ENCODE data around the gene PDCD7.
"Not testable (repeated sequence)": the region's sequence is repeated elsewhere in the genome, so short reads cannot be mapped to it uniquely, and the experiment has no call there.

The PDCD7 gene

DNA sequence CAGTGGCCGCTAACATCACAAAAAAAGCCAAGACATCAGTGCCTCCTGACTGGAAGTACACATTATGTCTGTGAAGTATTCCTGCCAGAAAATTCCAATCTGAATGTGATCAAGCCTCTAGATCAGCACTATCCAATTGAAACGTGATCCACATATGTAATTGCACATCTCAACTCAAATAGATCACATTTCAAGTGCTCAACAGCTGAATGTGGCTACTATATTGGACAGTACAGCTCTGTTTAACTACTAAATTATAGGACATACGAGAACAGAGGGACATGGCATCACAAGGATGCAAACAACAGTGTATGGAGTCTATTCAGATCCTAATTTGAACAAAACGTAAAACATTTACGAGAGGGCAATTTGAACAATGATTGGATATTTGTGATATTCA, 18.1 kb downstream of the PDCD7 start:
- DNase-seq, result no peak

DNA sequence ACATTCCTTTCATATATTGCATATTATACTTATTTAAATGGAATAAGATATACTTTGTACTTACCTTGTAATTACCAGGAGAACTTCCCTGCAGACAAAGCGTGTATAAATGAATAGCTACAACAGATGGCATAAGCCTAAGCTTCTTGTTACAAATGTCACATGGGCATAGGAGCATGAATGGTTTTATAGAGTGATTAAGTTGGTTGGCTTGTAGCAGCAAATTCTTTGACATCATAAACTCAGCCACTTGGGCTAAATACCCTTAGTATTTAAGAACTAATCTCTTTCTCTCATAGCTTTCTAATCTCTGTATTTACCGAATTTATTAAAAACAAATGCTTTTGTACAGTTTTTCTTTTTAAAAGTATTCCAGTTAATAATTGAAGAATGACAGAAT, 18.5 kb downstream of the PDCD7 start, which contains the start of gene UBAP1L:
Gene UBAP1L, minus strand, starts transcription at position 115 of the 400 bp plus-strand sequence. CDS start 8,985 bp downstream, outside the sequence.
- no peak for DNase-seq

DNA sequence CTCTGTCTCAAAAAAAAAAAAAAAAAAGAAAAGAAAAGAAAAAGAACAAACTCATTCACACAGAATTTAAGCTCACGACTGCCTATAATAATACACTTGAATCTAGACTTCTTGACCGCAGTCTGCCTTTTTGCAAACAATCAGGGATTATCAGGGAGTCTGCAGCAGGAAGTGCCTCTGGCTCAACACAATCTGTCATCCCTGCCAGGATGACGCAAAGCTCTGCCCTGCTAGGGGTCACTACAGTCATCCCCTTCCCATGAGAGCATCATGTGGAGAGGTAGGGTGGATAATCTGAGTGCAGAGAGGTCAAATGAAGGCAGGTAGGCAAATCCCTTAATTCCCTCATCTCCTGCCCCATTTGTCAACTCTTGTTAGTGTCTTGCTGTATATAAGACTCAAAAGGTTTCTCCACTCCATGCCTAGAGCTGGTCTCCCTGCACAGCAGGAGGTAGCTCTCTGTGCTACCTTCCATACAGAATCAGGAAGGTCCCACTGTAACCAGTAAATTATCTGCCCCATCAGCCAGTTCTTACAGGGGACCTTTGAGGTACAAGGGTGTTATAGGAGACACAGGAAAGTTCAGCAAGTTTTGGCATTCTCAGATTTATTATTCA, 22.8 kb downstream of the PDCD7 start:
- no peak for DNase-seq

DNA sequence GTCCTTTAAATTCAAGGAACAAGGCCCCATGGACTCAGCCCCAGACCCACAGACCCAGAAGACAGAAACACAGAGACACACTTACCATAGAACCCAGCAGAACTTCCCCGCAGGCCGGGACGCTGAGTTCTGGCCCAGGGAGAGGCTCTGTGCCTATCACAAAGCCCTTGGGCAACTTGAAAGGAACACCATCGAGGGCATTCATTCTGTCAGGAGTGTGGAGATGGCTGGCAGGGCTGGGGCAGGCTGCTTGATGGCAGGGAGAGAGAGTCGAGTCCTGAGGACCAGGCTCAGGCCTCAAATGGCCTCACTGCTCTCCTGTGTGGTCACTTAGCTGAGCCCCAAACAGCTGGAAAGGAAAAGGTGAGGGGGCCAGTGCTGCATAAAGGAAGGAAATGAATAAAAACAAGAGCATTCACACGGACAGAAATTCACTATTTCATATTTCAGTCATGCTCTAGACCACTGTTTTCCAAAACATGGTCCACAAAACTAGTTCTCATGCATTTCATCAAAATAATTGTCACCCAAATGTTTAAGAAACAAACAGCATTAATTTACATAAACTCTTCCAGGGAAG, 27.5 kb downstream of the PDCD7 start:
- DNase-seq, result no peak

DNA sequence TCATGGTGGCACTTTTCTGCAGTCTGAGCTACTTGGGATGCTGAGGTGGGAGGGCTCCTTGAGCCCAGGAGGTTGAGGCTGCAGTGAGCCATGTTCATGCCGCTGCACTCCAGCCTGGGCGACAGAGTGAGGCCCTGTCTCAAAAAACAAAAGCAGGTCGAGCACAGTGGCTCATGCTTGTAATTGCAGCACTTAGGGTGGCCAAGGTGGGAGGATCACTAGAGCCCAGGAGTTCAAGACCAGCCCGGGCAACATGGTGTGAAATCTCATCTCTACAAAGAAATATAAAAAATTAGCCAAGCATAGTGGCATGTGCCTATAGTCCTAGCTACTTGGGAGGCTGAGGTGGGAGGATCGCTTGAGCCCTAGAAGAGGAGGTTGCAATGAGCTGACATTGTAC, 28.6 kb downstream of the PDCD7 start:
- no peak for DNase-seq

DNA sequence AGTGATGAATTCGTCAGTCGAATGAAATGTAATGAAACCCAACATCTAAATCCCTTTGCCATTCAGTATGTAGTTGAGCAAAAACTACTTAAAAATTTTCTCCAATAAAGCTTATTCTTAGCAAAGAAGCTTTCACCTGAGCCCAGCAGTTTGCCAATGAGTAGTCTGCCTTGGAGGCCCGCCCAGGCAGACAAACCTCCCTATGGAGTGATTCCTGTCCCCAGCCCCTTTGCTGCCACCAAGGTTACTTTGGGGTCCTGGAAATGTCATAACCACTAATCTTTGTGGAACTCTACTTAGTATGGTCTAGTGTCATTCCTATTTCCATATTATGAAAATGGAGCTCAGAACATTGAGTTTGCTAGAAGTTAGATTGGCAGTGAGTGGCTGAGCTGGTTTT, 30.7 kb downstream of the PDCD7 start:
- DNase-seq, result no peak

DNA sequence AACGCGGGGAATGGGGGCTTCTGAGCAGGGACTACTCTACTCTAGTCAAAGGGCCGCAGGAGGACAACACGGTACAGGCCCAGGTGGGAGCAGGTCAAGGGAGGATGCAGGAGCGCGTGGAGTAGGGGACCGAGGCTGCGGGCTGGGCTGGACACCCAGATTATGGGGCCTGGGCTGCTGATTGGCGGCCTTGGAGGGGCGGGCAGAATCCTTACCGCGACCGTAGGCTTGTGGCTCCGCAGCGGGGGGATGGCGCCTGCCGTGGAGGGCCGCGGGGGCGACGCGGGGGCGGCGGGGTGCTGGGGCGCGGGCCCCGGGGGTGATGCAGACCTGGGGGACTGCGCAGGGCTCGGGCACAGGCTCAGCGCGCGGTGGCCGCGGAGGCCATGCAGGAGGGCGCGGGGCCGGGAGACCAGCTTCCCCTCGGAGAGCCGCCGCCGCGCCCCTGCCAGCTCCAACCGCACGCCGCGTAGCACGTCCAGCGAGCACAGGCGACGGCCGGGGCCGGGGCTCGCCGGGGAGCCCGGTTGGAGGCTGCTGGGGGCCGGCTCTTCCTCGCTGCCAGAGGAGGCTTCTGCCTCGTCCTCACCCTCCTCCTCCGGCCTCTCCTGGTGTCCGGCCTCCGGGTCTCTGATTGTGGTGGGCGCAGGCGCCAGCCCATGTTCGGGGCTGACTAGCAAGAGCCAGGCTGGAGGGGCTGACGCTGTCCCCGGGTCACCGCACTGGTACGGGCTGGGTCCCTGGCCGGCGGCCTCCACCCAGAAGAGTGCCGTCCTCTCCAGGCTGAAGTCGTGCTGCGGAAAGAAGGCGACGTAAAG, 31.5 kb downstream of the PDCD7 start:
- DNase-seq, result no peak

DNA sequence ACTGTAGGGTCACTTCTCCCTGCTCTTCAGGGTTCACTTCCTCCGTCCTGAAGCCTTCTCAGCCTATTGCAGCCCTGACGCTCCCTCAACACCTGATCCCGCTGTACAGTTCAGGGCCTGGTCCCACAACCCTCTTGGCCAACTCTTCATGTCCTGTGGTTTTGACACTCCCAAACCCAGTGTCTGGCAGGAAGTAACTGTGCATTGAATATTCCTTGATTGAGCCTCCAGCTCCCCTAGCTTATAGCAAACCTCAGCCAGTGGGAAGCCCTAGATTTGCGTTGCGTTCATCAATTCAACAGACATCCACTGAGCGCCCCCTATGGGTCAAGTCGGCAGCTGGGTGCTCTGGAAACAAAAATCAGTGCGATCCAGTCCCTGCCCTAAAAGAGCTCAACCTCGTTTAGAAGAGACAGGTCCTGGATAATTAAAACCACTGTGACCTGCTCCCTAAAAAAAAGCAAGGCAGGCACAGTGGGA, 32.2 kb downstream of the PDCD7 start:
- DNase-seq, result peak; percentile 65 to 73

DNA sequence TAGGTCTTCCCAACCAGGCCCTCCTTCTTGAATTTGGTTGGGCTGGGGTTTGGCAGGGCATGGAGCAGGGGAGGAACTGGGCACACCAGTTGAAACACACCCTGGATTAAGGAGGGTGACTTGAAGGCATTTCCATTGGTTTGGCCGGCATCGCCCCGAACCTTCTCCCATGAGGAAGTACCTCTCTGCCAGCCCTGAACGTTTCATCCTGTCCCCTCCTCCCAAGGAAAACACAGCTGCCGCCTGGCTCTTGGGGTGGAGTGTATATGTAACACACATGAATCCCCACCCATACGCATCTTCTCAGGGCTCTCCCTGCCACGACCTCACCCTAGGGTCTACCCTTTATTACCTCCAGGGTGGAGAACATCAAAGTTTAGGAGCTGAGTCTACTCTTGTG, 33.2 kb downstream of the PDCD7 start:
- DNase-seq, result no peak

DNA sequence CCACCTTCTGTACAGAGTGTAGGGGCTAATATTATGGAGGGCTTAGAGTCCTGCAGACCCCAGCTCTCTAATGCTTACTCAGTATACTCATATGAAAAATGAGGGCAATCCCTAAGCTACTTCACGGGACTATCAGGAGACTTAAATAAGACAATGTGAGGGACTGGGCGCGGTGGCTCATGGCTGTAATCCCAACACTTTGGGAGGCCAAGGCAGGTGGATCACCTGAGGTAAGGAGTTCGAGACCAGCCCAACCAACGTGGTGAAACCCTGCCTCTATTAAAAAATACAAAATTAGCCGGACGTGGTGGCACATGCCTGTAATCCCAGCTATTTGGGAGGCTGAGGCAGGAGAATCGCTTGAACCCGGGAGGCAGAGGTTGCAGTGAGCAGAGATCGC, 33.8 kb downstream of the PDCD7 start:
- DNase-seq, result not testable (repeated sequence)

DNA sequence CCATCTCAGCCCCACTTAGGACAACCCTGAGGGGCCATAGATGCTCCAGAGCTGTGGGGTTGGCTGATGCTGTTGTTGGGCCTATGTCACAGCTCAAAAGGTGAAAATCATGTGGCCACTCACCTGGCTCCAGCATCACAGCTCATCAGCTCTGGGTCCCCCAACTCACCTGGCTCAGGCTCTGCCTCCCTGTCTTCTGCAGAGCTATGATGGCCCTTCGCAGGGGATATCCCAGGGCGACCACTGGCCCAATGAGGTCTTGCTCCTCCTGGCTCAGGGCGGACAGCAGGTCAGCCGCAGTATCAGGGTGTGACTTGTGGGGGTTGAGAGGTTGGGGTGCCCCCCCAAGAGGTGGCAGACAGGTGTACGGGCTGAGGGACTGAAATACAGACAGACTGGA, 34.3 kb downstream of the PDCD7 start:
- no peak for DNase-seq

DNA sequence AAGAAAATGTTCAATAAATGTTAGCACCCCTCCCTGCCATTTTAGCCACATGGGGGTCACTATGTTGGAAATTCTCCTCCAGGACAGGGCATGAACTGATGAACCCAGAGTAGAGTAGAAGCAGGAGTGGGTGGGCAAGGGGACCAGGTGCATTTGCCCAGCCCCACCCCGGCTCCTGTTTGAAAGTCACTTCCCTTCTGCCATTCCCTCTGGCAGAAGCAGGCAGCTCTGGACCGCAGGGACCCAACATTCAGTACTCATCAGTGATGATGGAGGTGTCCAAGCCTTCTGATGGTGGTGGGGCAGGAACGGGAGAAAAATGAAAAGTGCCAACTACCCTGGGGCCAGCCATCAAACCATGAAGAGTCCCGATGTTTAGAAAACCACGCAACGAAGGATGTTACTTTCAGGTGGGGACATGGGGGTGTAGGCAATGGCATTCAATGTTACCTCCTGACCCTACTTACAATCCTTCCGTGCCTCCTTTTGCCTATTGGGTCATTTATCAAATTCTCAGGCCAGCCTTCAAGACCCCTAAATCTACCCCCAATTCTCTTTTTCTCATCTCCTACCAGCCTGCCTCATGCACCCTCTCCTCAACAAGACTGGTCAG, 35.9 kb downstream of the PDCD7 start:
- DNase-seq, result no peak

DNA sequence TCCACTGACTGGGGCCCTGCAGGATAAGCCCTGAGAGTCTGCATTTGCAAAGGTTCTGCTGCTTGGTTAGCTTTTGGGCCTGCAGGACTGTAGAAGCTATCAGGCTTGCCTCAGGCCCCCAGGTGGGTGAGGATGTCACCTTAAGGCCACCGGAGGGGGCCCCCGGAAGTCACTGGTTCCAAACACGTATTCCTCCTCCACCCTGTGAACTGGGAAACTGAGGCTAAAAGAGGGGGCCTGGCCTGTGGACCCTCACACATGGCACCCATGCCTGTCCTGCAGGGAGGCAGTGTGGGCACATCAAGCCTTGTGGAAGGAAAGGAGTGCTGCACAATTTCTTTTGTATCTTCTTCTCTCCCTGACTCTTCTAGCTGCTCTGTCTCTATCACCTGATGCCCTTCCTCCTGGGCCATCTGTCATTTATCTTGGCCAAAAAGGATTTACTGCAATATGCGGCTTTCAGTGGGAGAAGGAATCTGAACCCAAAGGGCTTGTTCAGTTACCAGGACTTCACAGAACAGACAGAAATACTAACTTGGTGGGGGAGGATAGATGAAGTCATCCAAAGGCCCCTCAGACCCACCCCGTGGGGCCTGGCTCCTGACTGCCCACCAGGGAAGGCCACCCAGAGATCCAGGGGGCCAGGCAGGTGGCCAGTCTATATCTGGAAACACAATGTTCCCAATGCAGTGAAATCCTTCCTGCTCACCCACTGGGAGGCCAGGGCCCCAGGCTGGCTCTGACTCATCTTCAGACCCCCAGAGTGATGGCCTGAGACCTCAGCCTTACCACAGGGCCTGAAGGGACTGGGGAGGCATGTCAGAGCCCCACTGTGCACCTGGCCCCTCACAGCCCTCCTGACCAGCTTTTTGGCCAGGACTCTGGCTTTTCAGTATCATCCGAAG, 36.9 kb downstream of the PDCD7 start:
- no peak for DNase-seq

DNA sequence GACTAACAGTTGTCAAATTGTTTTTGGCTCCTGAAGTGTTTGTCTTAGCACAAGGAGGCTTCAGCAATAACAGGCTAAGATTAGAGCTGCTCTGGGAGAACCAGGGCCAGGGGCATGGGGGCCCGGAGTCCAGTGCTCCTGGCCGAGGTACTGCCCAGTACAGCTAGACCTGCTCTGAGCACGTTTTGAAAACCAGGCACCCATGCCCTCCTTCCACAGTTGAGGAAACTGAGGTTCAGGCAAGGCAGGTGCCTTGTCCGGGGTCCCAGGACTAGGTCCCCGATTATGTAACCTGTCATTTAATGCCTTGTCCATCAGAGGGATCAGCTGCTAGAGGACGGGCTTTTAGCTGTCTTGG, 37.9 kb downstream of the PDCD7 start:
- DNase-seq, result no peak

DNA sequence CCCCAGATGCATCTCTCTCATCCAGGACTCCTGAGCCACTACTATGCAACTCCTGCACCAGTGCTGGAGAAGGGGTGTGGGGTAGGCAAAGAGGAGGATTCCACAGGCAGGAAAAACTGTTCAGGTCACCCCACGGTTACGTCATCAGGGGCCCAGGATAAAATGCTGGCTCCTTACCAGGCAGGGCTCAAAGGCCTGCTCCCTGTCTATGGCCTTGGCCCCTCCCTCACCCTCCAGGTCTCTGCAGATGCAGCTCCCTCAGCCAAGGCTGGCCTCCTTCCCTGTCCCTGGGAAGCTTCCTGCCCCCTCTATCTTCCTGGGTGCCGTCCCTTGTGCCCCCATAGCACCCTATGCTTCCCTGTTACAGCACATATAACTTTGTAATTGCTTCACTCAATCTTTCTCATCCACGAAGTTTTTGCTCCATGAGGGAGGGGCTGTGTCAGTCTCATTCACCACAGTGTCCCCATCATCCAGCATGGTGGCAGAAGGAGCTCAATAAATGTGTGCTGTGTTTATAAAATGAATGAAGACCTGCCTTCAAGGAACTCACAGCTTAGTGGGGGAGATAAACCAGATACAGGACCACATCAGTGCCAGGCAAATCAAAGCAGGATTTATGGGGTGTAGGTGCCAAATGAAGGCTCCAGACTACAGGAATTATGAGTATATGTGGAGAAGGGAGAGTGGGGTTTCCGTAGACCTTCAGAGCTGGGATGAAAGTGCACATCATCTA, 38.4 kb downstream of the PDCD7 start:
- no peak for DNase-seq

DNA sequence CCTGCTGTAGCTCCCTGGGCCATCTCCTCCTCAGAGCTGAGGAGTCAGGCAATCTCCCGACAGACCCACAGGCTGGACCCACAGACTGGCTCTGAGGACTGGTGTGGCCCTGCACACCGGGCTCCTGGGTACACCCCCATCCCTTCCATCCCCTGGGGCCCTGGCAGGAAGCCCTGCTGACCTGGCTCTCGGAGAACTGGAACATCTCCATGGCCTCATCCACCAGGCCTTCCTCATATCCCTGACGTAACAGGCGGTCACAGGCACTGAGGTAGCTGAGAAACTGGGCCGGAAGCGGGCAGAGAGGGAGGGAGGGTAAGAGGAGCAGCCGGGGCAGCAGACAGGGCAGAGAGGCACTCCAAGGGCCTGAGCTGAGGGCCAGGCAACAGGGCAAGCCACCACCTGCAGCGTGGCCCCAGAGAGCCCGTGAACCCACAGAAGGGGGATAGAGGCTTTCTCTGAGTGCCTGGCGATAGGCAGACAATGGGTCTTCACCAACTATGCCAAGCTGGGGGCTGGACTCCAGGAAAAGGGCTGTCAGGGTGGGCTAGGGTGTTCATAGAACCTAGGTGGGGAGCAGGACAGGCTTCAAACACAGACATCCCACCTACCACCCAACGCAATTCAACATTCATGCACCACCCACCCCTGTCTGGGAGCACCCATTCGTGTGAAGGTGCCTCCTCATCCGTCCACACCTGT, 39.2 kb downstream of the PDCD7 start:
- no peak for DNase-seq

DNA sequence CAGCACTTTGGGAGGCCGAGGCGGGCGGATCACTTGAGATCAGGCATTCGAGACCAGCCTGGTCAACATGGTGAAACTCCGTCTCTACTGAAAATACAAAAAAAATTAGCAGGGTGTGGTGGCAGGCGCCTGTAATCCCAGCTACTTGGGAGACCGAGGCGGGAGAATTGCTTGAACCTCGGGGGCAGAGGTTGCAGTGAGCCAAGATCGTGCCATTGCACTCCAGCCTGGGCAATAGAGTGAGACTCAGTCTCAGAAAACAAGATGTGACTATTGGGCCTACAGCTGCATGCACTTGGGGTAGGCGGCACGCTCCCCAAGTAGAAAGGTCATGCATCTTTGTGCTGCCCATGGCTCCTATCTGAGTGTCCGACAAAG, 39.8 kb downstream of the PDCD7 start:
- DNase-seq, result not testable (repeated sequence)

DNA sequence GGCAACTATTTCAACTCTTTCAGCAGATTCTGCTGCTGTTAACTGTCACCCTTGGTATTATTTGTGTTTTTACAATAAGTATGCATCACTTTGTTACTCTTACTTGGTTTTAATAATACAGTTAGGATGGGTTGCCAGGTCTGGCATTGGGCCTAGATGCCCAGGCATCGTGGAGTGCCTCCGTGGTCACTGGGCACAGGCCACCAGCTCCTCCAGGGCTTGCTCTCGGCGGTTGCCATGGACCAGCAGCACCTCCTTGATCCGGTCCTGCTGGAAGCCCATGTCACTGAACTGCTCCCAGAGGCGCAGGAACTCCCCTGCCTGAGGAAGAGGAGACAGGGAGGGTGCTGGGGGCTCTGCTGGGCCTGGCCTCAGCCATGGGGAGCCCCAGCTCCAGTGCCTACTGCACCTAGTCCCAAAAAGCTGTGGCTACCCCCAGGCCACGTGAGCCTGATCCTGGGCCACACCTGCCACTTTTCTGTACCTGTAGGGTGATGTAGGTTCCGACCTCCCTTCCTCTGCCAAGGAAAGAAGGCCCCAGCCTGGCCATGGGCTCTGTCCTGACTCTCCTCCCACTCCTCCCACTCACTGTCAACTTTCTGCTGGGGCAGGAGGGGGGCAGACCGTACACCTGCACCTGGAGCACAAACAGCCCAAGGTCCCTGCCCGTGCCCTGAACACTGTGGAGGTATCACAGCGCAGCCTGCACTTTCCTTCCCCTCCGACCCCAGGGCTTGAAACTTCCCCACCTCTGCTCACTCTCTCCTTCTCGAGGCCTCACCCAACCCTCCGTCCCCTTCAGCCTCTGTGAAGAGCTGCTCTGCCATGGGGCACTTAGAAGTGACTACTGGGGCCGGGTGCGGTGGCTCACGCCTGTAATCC, 40.5 kb downstream of the PDCD7 start:
- no peak for DNase-seq

DNA sequence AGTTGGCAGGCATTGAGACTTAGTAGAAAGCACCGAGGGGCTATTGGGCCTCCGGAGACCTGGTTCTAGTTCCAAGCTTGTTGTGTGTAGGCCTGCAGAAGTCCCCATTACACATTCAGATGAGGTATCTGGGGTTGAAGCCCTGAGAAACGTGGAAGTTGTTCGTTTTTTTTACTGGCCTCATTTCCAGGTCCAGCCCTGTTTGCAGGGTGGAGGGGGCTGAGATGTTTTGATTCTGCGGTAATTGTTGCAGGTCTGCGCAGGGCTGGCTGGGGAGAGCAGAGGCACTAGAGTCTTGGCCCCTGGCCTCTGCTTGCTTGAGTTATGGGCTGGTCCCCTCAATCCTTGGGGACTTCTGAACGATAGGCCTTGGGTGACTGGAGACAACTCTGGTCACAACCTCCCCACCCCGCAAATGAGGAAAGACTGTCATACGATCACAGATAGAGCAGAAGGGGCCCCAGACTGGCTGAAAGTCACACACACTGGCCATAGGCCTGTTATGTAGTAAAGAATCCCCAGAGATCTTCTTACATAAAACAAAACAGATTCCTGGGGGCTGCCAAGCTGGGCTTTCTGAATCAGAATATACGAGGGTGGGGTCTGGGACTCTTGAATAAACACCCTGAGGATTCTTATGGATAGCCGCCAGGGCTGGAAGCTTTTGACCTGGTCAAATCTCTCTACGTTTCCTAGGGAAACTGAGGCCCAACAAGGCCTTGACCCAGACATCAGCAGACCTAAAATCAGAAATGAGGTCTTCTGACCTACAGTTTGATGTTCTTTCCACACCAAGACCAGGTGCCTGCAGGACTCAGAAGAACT, 41.5 kb downstream of the PDCD7 start:
- no peak for DNase-seq

Data from activated CD4-positive, alpha-beta T cell treated with anti-CD3 and anti-CD28 coated beads, Interleukin-2, amount 50 U/mL, for 48 hours (primary cell).